Left forelimb (tissue), 1 donor: Measurements from ENCODE around the gene HYAL4.

Source experiments
- DNase-seq: peaks from one replicate; pipeline ENCODE4 v3.0.0-alpha.2; 2018; ENCODE audit warnings: low spot score

Gene HYAL4

DNA sequence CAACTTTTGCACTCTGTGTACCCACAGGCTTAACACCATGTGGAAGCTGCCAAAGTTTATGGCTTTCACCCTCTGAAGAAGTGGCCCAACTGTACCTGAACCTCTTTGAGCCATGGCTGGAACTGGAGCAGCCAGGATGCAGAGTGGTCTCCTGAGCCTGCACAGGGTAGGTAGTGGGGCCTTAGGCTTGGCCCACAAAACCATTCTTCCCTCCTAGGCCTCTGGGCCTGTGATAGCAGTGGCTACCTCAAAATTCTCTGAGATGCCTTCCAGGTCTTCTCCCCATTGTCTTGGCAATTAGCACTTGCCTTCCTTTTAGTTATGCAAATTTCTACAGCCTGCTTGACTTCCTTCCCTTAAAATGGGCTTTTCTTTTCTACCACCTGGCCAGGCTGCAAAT, 60.7 kb downstream of the HYAL4 start:
- no peak for DNase-seq

- DNase-seq = no peak
These were observed 71.3 kb downstream of the HYAL4 start for GRCh38 chr7:123916240-123916724.

- no peak for DNase-seq
These were observed 72.9 kb downstream of the HYAL4 start for GRCh38 chr7:123917878-123918277.

- DNase-seq = no peak
These were observed 73.3 kb downstream of the HYAL4 start for GRCh38 chr7:123918309-123918708.

GRCh38 chr7:123923599-123923998, 78.6 kb downstream of the HYAL4 start:
- no peak for DNase-seq

DNA sequence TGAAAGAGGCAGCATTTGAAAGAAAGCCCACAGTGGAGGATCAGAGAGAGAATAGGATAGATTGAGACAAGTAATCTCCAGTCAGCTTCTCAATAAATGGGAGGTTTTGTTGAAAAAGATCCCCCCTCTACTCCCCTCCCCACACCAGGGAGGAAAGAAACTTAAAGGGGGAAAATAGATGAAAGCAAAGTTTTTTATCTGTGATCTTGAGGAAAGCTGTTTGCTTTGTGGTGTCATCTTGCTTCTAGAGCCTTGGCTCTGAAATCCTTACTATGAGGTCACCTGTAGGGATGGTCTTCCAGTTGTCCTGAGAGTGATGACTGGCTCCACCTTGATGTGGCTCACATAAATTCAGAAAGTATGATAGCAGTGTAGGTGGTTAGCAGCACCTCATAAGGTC, 80.0 kb downstream of the HYAL4 start, which contains the start of gene SPAM1:
TSS of gene SPAM1 (plus strand) at position 301 of the 400 bp plus-strand sequence. CDS start 28,330 bp downstream, outside the sequence.
- no peak for DNase-seq
